Natural killer cell treated with Interleukin-12 subunit alpha and Interleukin-12 subunit beta and Interleukin-15 and Interleukin-18, amount 100 ng/mL, for 72 hours (primary cell): Measurements from ENCODE around the gene WDR87. TPM values are rescaled to one million over a fixed set of nuclear protein-coding genes. Genes with fewer than 3 reads are reported as not detected.
"Not testable (repeated sequence)": the region's sequence is repeated elsewhere in the genome, so short reads cannot be mapped to it uniquely, and the experiment has no call there.

Experiments used
- ATAC-seq, 2 donors: fragments of 150-1000 bp; cut with Tn5 transposase in 1 of 2; sonication (Bioruptor Pico), chemical (Tn5 transposase) in 1 of 2; 2 replicates each; pipeline ENCODE4 v1.10.0; 2021
- DNase-seq: peaks from one replicate; pipeline ENCODE4 v3.0.0; 2022; ENCODE audit warnings: low spot score
- H3K27ac Mint-ChIP-seq, 2 donors: 1 replicate in 1 of 2; 2 replicates in 1 of 2; pipeline ENCODE4 v1.8.0; 2022; ENCODE audit warnings: mixed read lengths in 2 of 2, mild to moderate bottlenecking in 1 of 2, moderate library complexity in 1 of 2
- H3K27me3 Mint-ChIP-seq, 2 donors: 1 replicate in 1 of 2; 2 replicates in 1 of 2; pipeline ENCODE4 v1.8.0; 2022; ENCODE audit warnings: mixed read lengths in 2 of 2
- H3K36me3 Mint-ChIP-seq: one replicate; pipeline ENCODE4 v1.8.0; 2022; ENCODE audit warnings: mixed read lengths
- H3K4me1 Mint-ChIP-seq, 2 donors: 1 replicate in 1 of 2; 2 replicates in 1 of 2; pipeline ENCODE4 v1.8.0; 2022; ENCODE audit warnings: low read depth in 2 of 2, mixed read lengths in 2 of 2, mild to moderate bottlenecking in 1 of 2
- H3K4me3 Mint-ChIP-seq: one replicate; pipeline ENCODE4 v1.8.0; 2022; ENCODE audit warnings: mixed read lengths
- H3K9me3 Mint-ChIP-seq: 2 replicates; pipeline ENCODE4 v1.8.0; 2022; ENCODE audit warnings: mixed read lengths
- total RNA-seq, 2 donors: library from RNA; stranded (reverse); gene quantifications; one replicate each; pipeline ENCODE4 v1.2.3, GENCODE V29; 2022

The WDR87 gene
- total RNA-seq, 2 donors from 2014 or later: not detected

- Mint-ChIP-seq H3K4me1 (no peaks in the 10 kb centered on the region), H3K27me3 (no peaks in the 10 kb centered on the region), H3K4me3 (no peak overlapping the region)
Measured at GRCh38 chr19:37885392-37885791, 21.0 kb downstream of the WDR87 start.

GRCh38 chr19:37877147-37877546 is 29.2 kb downstream of the WDR87 start:
- Mint-ChIP-seq H3K27ac (no peak overlapping the region), H3K9me3 (no peaks in the 10 kb centered on the region), H3K36me3 (no peaks in the 10 kb centered on the region), H3K27me3 (peaks cover 0 to 11% of the 10 kb centered on the region in 2 donors), H3K4me3 (no peak overlapping the region), H3K4me1 (no peaks in the 10 kb centered on the region)
- no peak for ATAC-seq
- DNase-seq: no peak

More at GRCh38 chr19:37885392-37885791, 21.0 kb downstream of the WDR87 start:
- Mint-ChIP-seq H3K36me3 (no peaks in the 10 kb centered on the region), H3K27ac (no peak overlapping the region), H3K9me3 (no peaks in the 10 kb centered on the region)
- DNase-seq (no peak), ATAC-seq (no peak)

- Mint-ChIP-seq H3K36me3 (no peaks in the 10 kb centered on the region), H3K9me3 (no peaks in the 10 kb centered on the region), H3K27me3 (peaks cover 0 to 13% of the 10 kb centered on the region in 2 donors), H3K4me3 (no peak overlapping the region), H3K27ac (no peak overlapping the region), H3K4me1 (no peaks in the 10 kb centered on the region)
- no peak for DNase-seq
- no peak for ATAC-seq
Measured at GRCh38 chr19:37876032-37876431, 30.4 kb downstream of the WDR87 start.

GRCh38 chr19:37874784-37875183 is 31.6 kb downstream of the WDR87 start:
- Mint-ChIP-seq H3K27ac (no peak overlapping the region), H3K27me3 (peaks cover 0 to 13% of the 10 kb centered on the region in 2 donors), H3K9me3 (no peaks in the 10 kb centered on the region), H3K4me1 (no peaks in the 10 kb centered on the region), H3K4me3 (no peak overlapping the region), H3K36me3 (no peaks in the 10 kb centered on the region)
- ATAC-seq: no peak
- DNase-seq: no peak

- no peaks in the 10 kb centered on the region for H3K9me3 Mint-ChIP-seq
- DNase-seq: no peak
- no peak overlapping the region for H3K27ac Mint-ChIP-seq
- no peaks in the 10 kb centered on the region for H3K36me3 Mint-ChIP-seq
- no peak overlapping the region for H3K4me3 Mint-ChIP-seq
- H3K27me3 Mint-ChIP-seq: peaks cover 0 to 12% of the 10 kb centered on the region in 2 donors
- no peaks in the 10 kb centered on the region for H3K4me1 Mint-ChIP-seq
- no peak for ATAC-seq
Measured at GRCh38 chr19:37872383-37872782, 34.0 kb downstream of the WDR87 start.

GRCh38 chr19:37869766-37870340 is 36.5 kb downstream of the WDR87 start:
- peaks cover 0 to 10% of the 10 kb centered on the region in 2 donors for H3K27me3 Mint-ChIP-seq
- H3K27ac Mint-ChIP-seq: no peak overlapping the region
- DNase-seq: no peak
- no peaks in the 10 kb centered on the region for H3K9me3 Mint-ChIP-seq
- no peaks in the 10 kb centered on the region for H3K4me1 Mint-ChIP-seq
- H3K4me3 Mint-ChIP-seq: no peak overlapping the region
- no peak for ATAC-seq
- no peaks in the 10 kb centered on the region for H3K36me3 Mint-ChIP-seq

GRCh38 chr19:37867831-37868230 is 38.6 kb downstream of the WDR87 start:
- Mint-ChIP-seq H3K9me3 (no peaks in the 10 kb centered on the region), H3K4me3 (no peak overlapping the region), H3K27me3 (peaks cover 0 to 8% of the 10 kb centered on the region in 2 donors), H3K4me1 (no peaks in the 10 kb centered on the region), H3K27ac (no peak overlapping the region), H3K36me3 (no peaks in the 10 kb centered on the region)
- DNase-seq: no peak
- ATAC-seq: no peak

GRCh38 chr19:37865930-37866329 is 40.5 kb downstream of the WDR87 start:
- not testable (repeated sequence) for H3K27me3 Mint-ChIP-seq, H3K4me1 Mint-ChIP-seq, H3K36me3 Mint-ChIP-seq, DNase-seq, ATAC-seq, H3K9me3 Mint-ChIP-seq, H3K4me3 Mint-ChIP-seq, H3K27ac Mint-ChIP-seq

- Mint-ChIP-seq H3K27me3 (peaks cover 0 to 2% of the 10 kb centered on the region in 2 donors), H3K27ac (no peak overlapping the region), H3K36me3 (no peaks in the 10 kb centered on the region), H3K4me3 (no peak overlapping the region), H3K4me1 (no peaks in the 10 kb centered on the region), H3K9me3 (no peaks in the 10 kb centered on the region)
- ATAC-seq (no peak), DNase-seq (no peak)
Measured at GRCh38 chr19:37864501-37864900, 41.9 kb downstream of the WDR87 start.

GRCh38 chr19:37855098-37855497 is 51.3 kb downstream of the WDR87 start:
- Mint-ChIP-seq H3K36me3 (no peaks in the 10 kb centered on the region), H3K4me1 (no peaks in the 10 kb centered on the region), H3K4me3 (no peak overlapping the region), H3K9me3 (no peaks in the 10 kb centered on the region), H3K27ac (no peak overlapping the region), H3K27me3 (no peaks in the 10 kb centered on the region)
- DNase-seq (no peak), ATAC-seq (peak; percentile 27 to 59)

- Mint-ChIP-seq H3K27ac (no peak overlapping the region), H3K4me3 (no peak overlapping the region), H3K36me3 (no peaks in the 10 kb centered on the region), H3K4me1 (no peaks in the 10 kb centered on the region), H3K9me3 (no peaks in the 10 kb centered on the region), H3K27me3 (peaks cover 0 to 2% of the 10 kb centered on the region in 2 donors)
- DNase-seq (no peak), ATAC-seq (no peak)
Measured at GRCh38 chr19:37845932-37846331, 60.5 kb downstream of the WDR87 start.

Other genes starting within 250 kb of the WDR87 start
- gene ZNF607, start 186.8 kb downstream of the WDR87 start, total RNA-seq: 1 to 10 TPM; 5.6 to 7.8 TPM
- gene ZNF573, start 127.0 kb downstream of the WDR87 start, total RNA-seq: 10 to 100 TPM in 1 of 2 donors, 1 to 10 TPM in 1; 6.2 to 15.0 TPM
- 10 to 100 TPM; 16.8 to 31.0 TPM for gene SIPA1L3, start 614 bp upstream of the WDR87 start, total RNA-seq